ENCODE measurements around the gene PTPRG.

The PTPRG gene

DNA sequence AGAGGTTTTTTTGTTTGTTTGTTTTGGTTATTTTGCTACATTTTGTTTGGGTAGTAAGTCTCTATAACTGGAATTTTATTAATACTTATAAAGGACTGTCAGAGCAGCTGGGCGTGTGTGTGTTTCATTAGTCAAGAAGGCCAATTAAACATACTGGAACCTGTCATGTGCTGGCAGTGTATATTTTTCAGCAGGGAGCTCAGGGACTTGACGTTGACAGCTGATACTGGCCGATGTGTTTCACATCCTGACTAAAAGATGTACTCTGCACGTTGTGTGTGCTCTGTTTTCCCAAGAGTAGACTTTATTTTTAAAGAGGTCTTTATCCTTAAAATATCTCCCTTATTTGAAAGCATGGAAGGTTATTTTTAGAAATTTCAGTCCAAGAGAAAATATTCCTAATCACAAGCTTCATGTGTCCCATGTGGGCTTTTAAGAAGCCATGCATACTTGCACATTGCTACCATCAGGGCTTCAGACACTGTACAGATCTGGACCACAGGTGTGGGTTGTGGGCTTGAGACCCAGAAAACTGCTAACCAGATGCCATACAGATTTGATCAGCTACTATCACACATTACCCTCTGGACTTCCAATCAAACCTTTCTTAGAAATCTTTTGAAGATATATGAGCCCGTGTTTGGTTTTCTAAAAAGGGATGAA, 676.0 kb downstream of the PTPRG start:
- no peaks in the 10 kb centered on the region for H3K36me3 ChIP-seq (ENCODE audit: insufficient read depth)
- no peak overlapping the region for H3K4me3 ChIP-seq (IDR thresholded peaks at IDR 0.05; ENCODE audit: insufficient read depth, low read depth, low read length)
- TF ChIP-seq, protein P1, sequence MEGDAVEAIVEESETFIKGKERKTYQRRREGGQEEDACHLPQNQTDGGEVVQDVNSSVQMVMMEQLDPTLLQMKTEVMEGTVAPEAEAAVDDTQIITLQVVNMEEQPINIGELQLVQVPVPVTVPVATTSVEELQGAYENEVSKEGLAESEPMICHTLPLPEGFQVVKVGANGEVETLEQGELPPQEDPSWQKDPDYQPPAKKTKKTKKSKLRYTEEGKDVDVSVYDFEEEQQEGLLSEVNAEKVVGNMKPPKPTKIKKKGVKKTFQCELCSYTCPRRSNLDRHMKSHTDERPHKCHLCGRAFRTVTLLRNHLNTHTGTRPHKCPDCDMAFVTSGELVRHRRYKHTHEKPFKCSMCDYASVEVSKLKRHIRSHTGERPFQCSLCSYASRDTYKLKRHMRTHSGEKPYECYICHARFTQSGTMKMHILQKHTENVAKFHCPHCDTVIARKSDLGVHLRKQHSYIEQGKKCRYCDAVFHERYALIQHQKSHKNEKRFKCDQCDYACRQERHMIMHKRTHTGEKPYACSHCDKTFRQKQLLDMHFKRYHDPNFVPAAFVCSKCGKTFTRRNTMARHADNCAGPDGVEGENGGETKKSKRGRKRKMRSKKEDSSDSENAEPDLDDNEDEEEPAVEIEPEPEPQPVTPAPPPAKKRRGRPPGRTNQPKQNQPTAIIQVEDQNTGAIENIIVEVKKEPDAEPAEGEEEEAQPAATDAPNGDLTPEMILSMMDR (conservative IDR thresholded peaks at IDR 0.05; ENCODE audit: low read depth, low read length) = no peak

DNA sequence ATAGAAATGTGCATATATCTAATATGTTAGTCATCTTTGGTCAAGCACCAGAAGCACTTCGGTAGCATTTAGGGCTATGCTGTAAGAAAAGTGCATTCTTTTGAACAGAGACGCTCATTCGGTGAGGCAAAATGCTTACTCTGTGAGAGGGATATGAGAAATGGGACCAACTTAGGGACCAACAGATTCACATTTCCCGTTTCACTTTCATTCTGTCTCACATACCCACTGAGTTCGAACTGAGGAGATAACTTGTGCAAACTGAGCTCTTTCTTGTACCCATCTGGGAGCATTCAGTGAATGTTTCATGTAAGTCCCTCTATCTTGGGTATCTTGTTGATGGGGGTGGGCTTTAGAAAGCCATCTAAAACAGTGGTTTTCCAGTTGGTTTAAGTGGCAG, 676.6 kb downstream of the PTPRG start:
- Histone ChIP-seq H3K36me3 (ENCODE audit: insufficient read depth) (no peaks in the 10 kb centered on the region), H3K9ac (no peak overlapping the region), H4K20me1 (ENCODE audit: insufficient read depth) (no peaks in the 10 kb centered on the region), H3K4me1 (ENCODE audit: low read depth, poor library complexity, severe bottlenecking) (peaks cover 10% of the 10 kb centered on the region), H3K79me2 (ENCODE audit: insufficient read depth, low read depth) (no peaks in the 10 kb centered on the region), H3K27me3 (ENCODE audit: insufficient read depth, low read depth) (no peaks in the 10 kb centered on the region), H3K27ac (no peak overlapping the region), H3K4me2 (peak overlapping the region; percentile 36), H3K4me3 (IDR thresholded peaks at IDR 0.05; ENCODE audit: insufficient read depth, low read depth, low read length) (no peak overlapping the region), H2AFZ (ENCODE audit: low read depth) (no peak overlapping the region)
- TF ChIP-seq, protein P1 (conservative IDR thresholded peaks at IDR 0.05; ENCODE audit: low read depth, low read length) = no peak

More for the DNA sequence above, 676.0 kb downstream of the PTPRG start:
- H3K4me2 ChIP-seq = peak overlapping the region; percentile 36
- no peaks in the 10 kb centered on the region for H4K20me1 ChIP-seq (ENCODE audit: insufficient read depth)
- H2AFZ ChIP-seq (ENCODE audit: low read depth) = no peak overlapping the region
- no peak overlapping the region for H3K9ac ChIP-seq
- H3K27ac ChIP-seq = no peak overlapping the region
- H3K79me2 ChIP-seq (ENCODE audit: insufficient read depth, low read depth) = no peaks in the 10 kb centered on the region
- H3K27me3 ChIP-seq (ENCODE audit: insufficient read depth, low read depth) = no peaks in the 10 kb centered on the region
- H3K4me1 ChIP-seq (ENCODE audit: low read depth, poor library complexity, severe bottlenecking) = peaks cover 10% of the 10 kb centered on the region

DNA sequence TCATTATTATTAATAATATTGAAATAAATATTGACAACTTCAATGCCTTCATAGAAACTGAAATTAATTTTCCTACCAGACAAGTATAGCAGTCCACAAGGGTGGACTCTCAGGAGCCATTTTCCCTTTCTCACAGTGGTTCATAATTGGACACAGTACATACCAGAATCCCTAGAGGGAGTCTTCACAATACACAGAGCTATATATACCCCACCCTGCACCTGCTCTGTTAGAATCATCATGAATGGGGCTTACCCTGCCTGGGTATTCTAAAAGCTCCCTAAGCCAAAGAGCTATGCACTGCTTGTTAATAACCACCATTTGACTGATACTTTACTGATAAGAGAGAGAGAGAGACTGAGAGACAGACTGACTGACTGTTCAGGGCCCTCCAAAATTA, 677.1 kb downstream of the PTPRG start:
- Histone ChIP-seq H3K27ac (no peak overlapping the region), H3K79me2 (ENCODE audit: insufficient read depth, low read depth) (no peaks in the 10 kb centered on the region), H2AFZ (ENCODE audit: low read depth) (no peak overlapping the region), H3K27me3 (ENCODE audit: insufficient read depth, low read depth) (no peaks in the 10 kb centered on the region), H4K20me1 (ENCODE audit: insufficient read depth) (no peaks in the 10 kb centered on the region), H3K9ac (no peak overlapping the region), H3K4me2 (peak overlapping the region; percentile 36; the same call in 1 of the 2 replicates), H3K4me1 (ENCODE audit: low read depth, poor library complexity, severe bottlenecking) (peaks cover 10% of the 10 kb centered on the region), H3K36me3 (ENCODE audit: insufficient read depth) (no peaks in the 10 kb centered on the region), H3K4me3 (IDR thresholded peaks at IDR 0.05; ENCODE audit: insufficient read depth, low read depth, low read length) (no peak overlapping the region)
- TF ChIP-seq, protein P1 (conservative IDR thresholded peaks at IDR 0.05; ENCODE audit: low read depth, low read length) = no peak

DNA sequence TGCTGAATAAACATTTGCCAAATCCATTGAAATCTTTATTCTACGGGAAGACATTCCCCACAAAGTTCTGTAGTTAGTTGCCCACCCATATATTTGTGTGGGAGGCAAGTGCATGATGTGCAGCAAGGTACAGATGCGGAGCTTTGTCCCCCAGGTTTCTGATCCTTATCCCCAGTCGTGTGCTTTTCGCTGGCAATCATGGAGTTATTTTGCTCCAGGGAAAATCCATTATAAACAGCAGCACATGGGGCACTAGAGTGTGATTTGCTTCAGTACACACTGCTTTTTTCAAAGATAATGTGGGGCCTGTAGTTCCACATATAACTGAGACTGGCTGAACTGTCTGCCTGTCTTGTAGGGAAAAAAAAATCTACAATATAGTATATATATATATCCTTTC, 679.9 kb downstream of the PTPRG start:
- TF ChIP-seq, protein P1 (conservative IDR thresholded peaks at IDR 0.05; ENCODE audit: low read depth, low read length) = no peak
- H3K4me1 ChIP-seq (ENCODE audit: low read depth, poor library complexity, severe bottlenecking) = peaks cover 10% of the 10 kb centered on the region
- no peak overlapping the region for H3K27ac ChIP-seq
- no peaks in the 10 kb centered on the region for H3K36me3 ChIP-seq (ENCODE audit: insufficient read depth)
- H3K27me3 ChIP-seq (ENCODE audit: insufficient read depth, low read depth) = no peaks in the 10 kb centered on the region
- H3K9ac ChIP-seq = no peak overlapping the region
- H3K79me2 ChIP-seq (ENCODE audit: insufficient read depth, low read depth) = no peaks in the 10 kb centered on the region
- no peak overlapping the region for H2AFZ ChIP-seq (ENCODE audit: low read depth)
- H4K20me1 ChIP-seq (ENCODE audit: insufficient read depth) = no peaks in the 10 kb centered on the region
- no peak overlapping the region for H3K4me3 ChIP-seq (IDR thresholded peaks at IDR 0.05; ENCODE audit: insufficient read depth, low read depth, low read length)
- no peak overlapping the region for H3K4me2 ChIP-seq
